ENCODE measurements around the gene NGF.

DNA sequence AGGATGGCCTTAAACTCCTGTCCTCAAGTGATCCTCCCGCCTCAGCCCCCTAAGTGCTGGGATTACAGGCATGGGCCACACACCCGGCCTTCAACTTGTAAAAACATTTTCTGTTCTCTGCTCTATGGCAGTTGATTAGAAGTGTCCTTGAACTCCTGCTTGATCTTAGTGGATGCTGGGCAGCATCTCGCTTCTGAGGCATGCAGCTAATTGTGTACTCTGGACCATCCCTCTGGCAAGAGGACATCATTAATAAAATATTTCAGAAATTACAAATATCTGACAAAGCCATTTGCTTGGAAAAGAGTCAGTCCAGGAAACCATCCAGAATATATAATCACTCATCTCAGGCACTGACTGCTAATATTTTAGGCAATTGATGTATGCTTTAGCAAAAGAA lies 8.1 kb downstream of the NGF start:
- TF ChIP-seq, protein P1, sequence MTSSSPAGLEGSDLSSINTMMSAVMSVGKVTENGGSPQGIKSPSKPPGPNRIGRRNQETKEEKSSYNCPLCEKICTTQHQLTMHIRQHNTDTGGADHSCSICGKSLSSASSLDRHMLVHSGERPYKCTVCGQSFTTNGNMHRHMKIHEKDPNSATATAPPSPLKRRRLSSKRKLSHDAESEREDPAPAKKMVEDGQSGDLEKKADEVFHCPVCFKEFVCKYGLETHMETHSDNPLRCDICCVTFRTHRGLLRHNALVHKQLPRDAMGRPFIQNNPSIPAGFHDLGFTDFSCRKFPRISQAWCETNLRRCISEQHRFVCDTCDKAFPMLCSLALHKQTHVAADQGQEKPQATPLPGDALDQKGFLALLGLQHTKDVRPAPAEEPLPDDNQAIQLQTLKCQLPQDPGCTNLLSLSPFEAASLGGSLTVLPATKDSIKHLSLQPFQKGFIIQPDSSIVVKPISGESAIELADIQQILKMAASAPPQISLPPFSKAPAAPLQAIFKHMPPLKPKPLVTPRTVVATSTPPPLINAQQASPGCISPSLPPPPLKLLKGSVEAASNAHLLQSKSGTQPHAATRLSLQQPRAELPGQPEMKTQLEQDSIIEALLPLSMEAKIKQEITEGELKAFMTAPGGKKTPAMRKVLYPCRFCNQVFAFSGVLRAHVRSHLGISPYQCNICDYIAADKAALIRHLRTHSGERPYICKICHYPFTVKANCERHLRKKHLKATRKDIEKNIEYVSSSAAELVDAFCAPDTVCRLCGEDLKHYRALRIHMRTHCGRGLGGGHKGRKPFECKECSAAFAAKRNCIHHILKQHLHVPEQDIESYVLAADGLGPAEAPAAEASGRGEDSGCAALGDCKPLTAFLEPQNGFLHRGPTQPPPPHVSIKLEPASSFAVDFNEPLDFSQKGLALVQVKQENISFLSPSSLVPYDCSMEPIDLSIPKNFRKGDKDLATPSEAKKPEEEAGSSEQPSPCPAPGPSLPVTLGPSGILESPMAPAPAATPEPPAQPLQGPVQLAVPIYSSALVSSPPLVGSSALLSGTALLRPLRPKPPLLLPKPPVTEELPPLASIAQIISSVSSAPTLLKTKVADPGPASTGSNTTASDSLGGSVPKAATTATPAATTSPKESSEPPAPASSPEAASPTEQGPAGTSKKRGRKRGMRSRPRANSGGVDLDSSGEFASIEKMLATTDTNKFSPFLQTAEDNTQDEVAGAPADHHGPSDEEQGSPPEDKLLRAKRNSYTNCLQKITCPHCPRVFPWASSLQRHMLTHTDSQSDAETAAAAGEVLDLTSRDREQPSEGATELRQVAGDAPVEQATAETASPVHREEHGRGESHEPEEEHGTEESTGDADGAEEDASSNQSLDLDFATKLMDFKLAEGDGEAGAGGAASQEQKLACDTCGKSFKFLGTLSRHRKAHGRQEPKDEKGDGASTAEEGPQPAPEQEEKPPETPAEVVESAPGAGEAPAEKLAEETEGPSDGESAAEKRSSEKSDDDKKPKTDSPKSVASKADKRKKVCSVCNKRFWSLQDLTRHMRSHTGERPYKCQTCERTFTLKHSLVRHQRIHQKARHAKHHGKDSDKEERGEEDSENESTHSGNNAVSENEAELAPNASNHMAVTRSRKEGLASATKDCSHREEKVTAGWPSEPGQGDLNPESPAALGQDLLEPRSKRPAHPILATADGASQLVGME (CRISPR knock-in tag; IDR thresholded peaks at IDR 0.05): no peak
- TF ChIP-seq, protein P2, sequence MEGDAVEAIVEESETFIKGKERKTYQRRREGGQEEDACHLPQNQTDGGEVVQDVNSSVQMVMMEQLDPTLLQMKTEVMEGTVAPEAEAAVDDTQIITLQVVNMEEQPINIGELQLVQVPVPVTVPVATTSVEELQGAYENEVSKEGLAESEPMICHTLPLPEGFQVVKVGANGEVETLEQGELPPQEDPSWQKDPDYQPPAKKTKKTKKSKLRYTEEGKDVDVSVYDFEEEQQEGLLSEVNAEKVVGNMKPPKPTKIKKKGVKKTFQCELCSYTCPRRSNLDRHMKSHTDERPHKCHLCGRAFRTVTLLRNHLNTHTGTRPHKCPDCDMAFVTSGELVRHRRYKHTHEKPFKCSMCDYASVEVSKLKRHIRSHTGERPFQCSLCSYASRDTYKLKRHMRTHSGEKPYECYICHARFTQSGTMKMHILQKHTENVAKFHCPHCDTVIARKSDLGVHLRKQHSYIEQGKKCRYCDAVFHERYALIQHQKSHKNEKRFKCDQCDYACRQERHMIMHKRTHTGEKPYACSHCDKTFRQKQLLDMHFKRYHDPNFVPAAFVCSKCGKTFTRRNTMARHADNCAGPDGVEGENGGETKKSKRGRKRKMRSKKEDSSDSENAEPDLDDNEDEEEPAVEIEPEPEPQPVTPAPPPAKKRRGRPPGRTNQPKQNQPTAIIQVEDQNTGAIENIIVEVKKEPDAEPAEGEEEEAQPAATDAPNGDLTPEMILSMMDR (IDR thresholded peaks at IDR 0.05 in 2 of 3, conservative IDR thresholded peaks at IDR 0.05 in 1 of 3; ENCODE audit: insufficient read depth in 2 of 3, low read depth in 1 of 3, low read length in 3 of 3): no peak
- TF ChIP-seq, protein P3, sequence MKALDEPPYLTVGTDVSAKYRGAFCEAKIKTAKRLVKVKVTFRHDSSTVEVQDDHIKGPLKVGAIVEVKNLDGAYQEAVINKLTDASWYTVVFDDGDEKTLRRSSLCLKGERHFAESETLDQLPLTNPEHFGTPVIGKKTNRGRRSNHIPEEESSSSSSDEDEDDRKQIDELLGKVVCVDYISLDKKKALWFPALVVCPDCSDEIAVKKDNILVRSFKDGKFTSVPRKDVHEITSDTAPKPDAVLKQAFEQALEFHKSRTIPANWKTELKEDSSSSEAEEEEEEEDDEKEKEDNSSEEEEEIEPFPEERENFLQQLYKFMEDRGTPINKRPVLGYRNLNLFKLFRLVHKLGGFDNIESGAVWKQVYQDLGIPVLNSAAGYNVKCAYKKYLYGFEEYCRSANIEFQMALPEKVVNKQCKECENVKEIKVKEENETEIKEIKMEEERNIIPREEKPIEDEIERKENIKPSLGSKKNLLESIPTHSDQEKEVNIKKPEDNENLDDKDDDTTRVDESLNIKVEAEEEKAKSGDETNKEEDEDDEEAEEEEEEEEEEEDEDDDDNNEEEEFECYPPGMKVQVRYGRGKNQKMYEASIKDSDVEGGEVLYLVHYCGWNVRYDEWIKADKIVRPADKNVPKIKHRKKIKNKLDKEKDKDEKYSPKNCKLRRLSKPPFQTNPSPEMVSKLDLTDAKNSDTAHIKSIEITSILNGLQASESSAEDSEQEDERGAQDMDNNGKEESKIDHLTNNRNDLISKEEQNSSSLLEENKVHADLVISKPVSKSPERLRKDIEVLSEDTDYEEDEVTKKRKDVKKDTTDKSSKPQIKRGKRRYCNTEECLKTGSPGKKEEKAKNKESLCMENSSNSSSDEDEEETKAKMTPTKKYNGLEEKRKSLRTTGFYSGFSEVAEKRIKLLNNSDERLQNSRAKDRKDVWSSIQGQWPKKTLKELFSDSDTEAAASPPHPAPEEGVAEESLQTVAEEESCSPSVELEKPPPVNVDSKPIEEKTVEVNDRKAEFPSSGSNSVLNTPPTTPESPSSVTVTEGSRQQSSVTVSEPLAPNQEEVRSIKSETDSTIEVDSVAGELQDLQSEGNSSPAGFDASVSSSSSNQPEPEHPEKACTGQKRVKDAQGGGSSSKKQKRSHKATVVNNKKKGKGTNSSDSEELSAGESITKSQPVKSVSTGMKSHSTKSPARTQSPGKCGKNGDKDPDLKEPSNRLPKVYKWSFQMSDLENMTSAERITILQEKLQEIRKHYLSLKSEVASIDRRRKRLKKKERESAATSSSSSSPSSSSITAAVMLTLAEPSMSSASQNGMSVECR (CRISPR knock-in tag; IDR thresholded peaks at IDR 0.05): no peak
- no peak for TF ChIP-seq ERF (CRISPR knock-in tag; IDR thresholded peaks at IDR 0.05)
- no peak for TF ChIP-seq SMARCC2 (IDR thresholded peaks at IDR 0.05; ENCODE audit: low read depth)
